ENCODE data around the gene GAS6.
A peak's percentile ranks its signal among the peaks of the same experiment; 100 is the strongest.

GRCh38 chr13:113861433-113862030, 2.3 kb downstream of the GAS6 start:
- no peak for TF ChIP-seq POLR2A (IDR thresholded peaks at IDR 0.05)
- TF ChIP-seq CTCF (IDR thresholded peaks at IDR 0.05), result peak in 1 of 5 experiments; percentile 22
- no peak for TF ChIP-seq EP300 (IDR thresholded peaks at IDR 0.05; ENCODE audit: low read depth)

All from transverse colon (tissue), 3 donors.